Activated naive CD4-positive, alpha-beta T cell treated with anti-CD3 and anti-CD28 coated beads, Interleukin-2, amount 10 ng/mL, durations not matched to agents 7 days and 5 days (primary cell): ENCODE measurements around the gene ZNF2.
"Not testable (repeated sequence)": the region's sequence is repeated elsewhere in the genome, so short reads cannot be mapped to it uniquely, and the experiment has no call there.

Source experiments
- CTCF ChIA-PET: fragments of 350-600 bp; sonication (Branson Sonifier 250); formaldehyde crosslinking; loops from one replicate; lab custom pipeline; 2021; ENCODE audit warnings: antibody characterized with exemption; lab: Charles Lee
- DNase-seq: peaks from one replicate; pipeline ENCODE4 v3.0.0-alpha.2; 2020
- H3K27ac Mint-ChIP-seq: one replicate; pipeline ENCODE4 v1.8.0; 2021; ENCODE audit warnings: mild to moderate bottlenecking, moderate library complexity, mixed read lengths
- H3K27me3 Mint-ChIP-seq: one replicate; pipeline ENCODE4 v1.8.0; 2021; ENCODE audit warnings: mild to moderate bottlenecking, mixed read lengths
- H3K36me3 Mint-ChIP-seq: one replicate; pipeline ENCODE4 v1.8.0; 2021; ENCODE audit warnings: mixed read lengths
- H3K4me1 Mint-ChIP-seq: one replicate; pipeline ENCODE4 v1.8.0; 2021; ENCODE audit warnings: mixed read lengths
- H3K4me3 Mint-ChIP-seq: one replicate; pipeline ENCODE4 v1.8.0; 2021; ENCODE audit warnings: mild to moderate bottlenecking, moderate library complexity, mixed read lengths
- H3K9me3 Mint-ChIP-seq: one replicate; pipeline ENCODE4 v1.8.0; 2021; ENCODE audit warnings: mixed read lengths

Gene ZNF2

GRCh38 chr2:95171902-95172301 lies 6.3 kb downstream of the ZNF2 start:
- CTCF ChIA-PET: no interaction called here
- H3K4me1 Mint-ChIP-seq: peaks cover 6% of the 10 kb centered on the region
- H3K27ac Mint-ChIP-seq: no peak overlapping the region
- H3K36me3 Mint-ChIP-seq: peaks cover 8% of the 10 kb centered on the region
- H3K4me3 Mint-ChIP-seq: no peak overlapping the region
- no peak for DNase-seq
- H3K27me3 Mint-ChIP-seq: no peaks in the 10 kb centered on the region
- H3K9me3 Mint-ChIP-seq: peaks cover 9% of the 10 kb centered on the region

GRCh38 chr2:95174031-95174542 lies 8.5 kb downstream of the ZNF2 start:
- peaks cover 10% of the 10 kb centered on the region for H3K9me3 Mint-ChIP-seq
- CTCF ChIA-PET: no interaction called here

GRCh38 chr2:95179451-95179850 lies 13.8 kb downstream of the ZNF2 start:
- H3K27me3 Mint-ChIP-seq: no peaks in the 10 kb centered on the region
- H3K9me3 Mint-ChIP-seq: peaks cover 41% of the 10 kb centered on the region
- no peak overlapping the region for H3K4me3 Mint-ChIP-seq
- no peak for DNase-seq
- CTCF ChIA-PET: interaction anchor here (1.5 kb wide), 1 partner anchor 11 kb away, joined by 3 read pairs; no protein-coding TSS in a partner anchor
- peaks cover 67% of the 10 kb centered on the region for H3K36me3 Mint-ChIP-seq
- H3K27ac Mint-ChIP-seq: no peak overlapping the region
- H3K4me1 Mint-ChIP-seq: no peaks in the 10 kb centered on the region

More at GRCh38 chr2:95174031-95174542, 8.5 kb downstream of the ZNF2 start:
- H3K36me3 Mint-ChIP-seq: peaks cover 26% of the 10 kb centered on the region
- no peak overlapping the region for H3K27ac Mint-ChIP-seq
- H3K4me1 Mint-ChIP-seq: peaks cover 6% of the 10 kb centered on the region
- no peak for DNase-seq
- H3K4me3 Mint-ChIP-seq: no peak overlapping the region
- no peaks in the 10 kb centered on the region for H3K27me3 Mint-ChIP-seq

- no peak for DNase-seq
- CTCF ChIA-PET: no interaction called here
- H3K4me1 Mint-ChIP-seq: no peaks in the 10 kb centered on the region
- H3K27ac Mint-ChIP-seq: no peak overlapping the region
- no peak overlapping the region for H3K4me3 Mint-ChIP-seq
- H3K36me3 Mint-ChIP-seq: peaks cover 63% of the 10 kb centered on the region
- H3K27me3 Mint-ChIP-seq: no peaks in the 10 kb centered on the region
- peaks cover 48% of the 10 kb centered on the region for H3K9me3 Mint-ChIP-seq
Measured at GRCh38 chr2:95181774-95182173, 16.2 kb downstream of the ZNF2 start.

GRCh38 chr2:95185197-95185596 lies 19.6 kb downstream of the ZNF2 start:
- peaks cover 39% of the 10 kb centered on the region for H3K9me3 Mint-ChIP-seq
- DNase-seq: no peak
- H3K36me3 Mint-ChIP-seq: peaks cover 35% of the 10 kb centered on the region
- H3K27me3 Mint-ChIP-seq: peaks cover 4% of the 10 kb centered on the region
- H3K27ac Mint-ChIP-seq: no peak overlapping the region
- H3K4me3 Mint-ChIP-seq: no peak overlapping the region
- no peaks in the 10 kb centered on the region for H3K4me1 Mint-ChIP-seq
- CTCF ChIA-PET: no interaction called here

- H3K27me3 Mint-ChIP-seq: peaks cover 5% of the 10 kb centered on the region
- no peak overlapping the region for H3K27ac Mint-ChIP-seq
- peaks cover 36% of the 10 kb centered on the region for H3K9me3 Mint-ChIP-seq
- CTCF ChIA-PET: interaction anchor here (1.0 kb wide), 1 partner anchor 45 kb away, joined by 3 read pairs; no protein-coding TSS in a partner anchor
- no peak overlapping the region for H3K4me3 Mint-ChIP-seq
- DNase-seq: no peak
- H3K4me1 Mint-ChIP-seq: no peaks in the 10 kb centered on the region
- H3K36me3 Mint-ChIP-seq: peaks cover 29% of the 10 kb centered on the region
Measured at GRCh38 chr2:95185973-95186372, 20.4 kb downstream of the ZNF2 start.

- peaks cover 12% of the 10 kb centered on the region for H3K27me3 Mint-ChIP-seq
- H3K4me1 Mint-ChIP-seq, H3K27ac Mint-ChIP-seq, H3K36me3 Mint-ChIP-seq, H3K4me3 Mint-ChIP-seq, CTCF ChIA-PET, H3K9me3 Mint-ChIP-seq: not testable (repeated sequence)
- peak; percentile 57 for DNase-seq
Measured at GRCh38 chr2:95192956-95193355, 27.3 kb downstream of the ZNF2 start.

GRCh38 chr2:95203911-95204310 lies 38.3 kb downstream of the ZNF2 start:
- Mint-ChIP-seq H3K4me1 (peaks cover 19% of the 10 kb centered on the region), H3K9me3 (peaks cover 12% of the 10 kb centered on the region), H3K4me3 (no peak overlapping the region), H3K27ac (no peak overlapping the region), H3K27me3 (peaks cover 5% of the 10 kb centered on the region), H3K36me3 (peaks cover 5% of the 10 kb centered on the region)
- CTCF ChIA-PET: no interaction called here
- DNase-seq: no peak

- CTCF ChIA-PET: no interaction called here
- Mint-ChIP-seq H3K27me3 (no peaks in the 10 kb centered on the region), H3K4me1 (peaks cover 19% of the 10 kb centered on the region), H3K9me3 (peaks cover 17% of the 10 kb centered on the region), H3K27ac (no peak overlapping the region), H3K4me3 (no peak overlapping the region), H3K36me3 (peaks cover 10% of the 10 kb centered on the region)
- DNase-seq: no peak
Measured at GRCh38 chr2:95204396-95204795, 38.8 kb downstream of the ZNF2 start.

- CTCF ChIA-PET: interaction anchor here (1.5 kb wide), 2 partner anchors 130 to 182 kb away, joined by 3 to 4 read pairs; no protein-coding TSS in a partner anchor
Measured at GRCh38 chr2:95206096-95206495, 40.5 kb downstream of the ZNF2 start.

GRCh38 chr2:95207111-95207961 lies 41.7 kb downstream of the ZNF2 start, which contains the start of gene ZNF892:
ZNF892 (plus strand) TSS chr2:95207521; CDS start chr2:95207816, 295 bp downstream.
- Mint-ChIP-seq H3K36me3 (peaks cover 30% of the 10 kb centered on the region), H3K27me3 (no peaks in the 10 kb centered on the region), H3K4me3 (peak within 1 kb of the TSS; percentile 88), H3K27ac (peak within 1 kb of the TSS; percentile 64), H3K4me1 (peaks cover 19% of the 10 kb centered on the region), H3K9me3 (peaks cover 32% of the 10 kb centered on the region)
- CTCF ChIA-PET: no interaction called here
- peak; percentile 86 for DNase-seq

More at GRCh38 chr2:95206096-95206495, 40.5 kb downstream of the ZNF2 start:
- Mint-ChIP-seq H3K9me3 (peaks cover 24% of the 10 kb centered on the region), H3K27me3 (no peaks in the 10 kb centered on the region), H3K4me3 (peak overlapping the region; percentile 88), H3K27ac (no peak overlapping the region), H3K36me3 (peaks cover 20% of the 10 kb centered on the region), H3K4me1 (peaks cover 19% of the 10 kb centered on the region)
- DNase-seq: no peak

GRCh38 chr2:95208106-95208505 lies 42.5 kb downstream of the ZNF2 start:
- H3K4me3 Mint-ChIP-seq: peak overlapping the region; percentile 88
- no peaks in the 10 kb centered on the region for H3K27me3 Mint-ChIP-seq
- peaks cover 19% of the 10 kb centered on the region for H3K4me1 Mint-ChIP-seq
- peaks cover 36% of the 10 kb centered on the region for H3K36me3 Mint-ChIP-seq
- H3K9me3 Mint-ChIP-seq: peaks cover 38% of the 10 kb centered on the region
- CTCF ChIA-PET: no interaction called here
- H3K27ac Mint-ChIP-seq: no peak overlapping the region
- DNase-seq: no peak

- no peaks in the 10 kb centered on the region for H3K4me1 Mint-ChIP-seq
- no peak overlapping the region for H3K27ac Mint-ChIP-seq
- H3K4me3 Mint-ChIP-seq: no peak overlapping the region
- CTCF ChIA-PET: no interaction called here
- no peaks in the 10 kb centered on the region for H3K27me3 Mint-ChIP-seq
- peaks cover 85% of the 10 kb centered on the region for H3K9me3 Mint-ChIP-seq
- peaks cover 70% of the 10 kb centered on the region for H3K36me3 Mint-ChIP-seq
- DNase-seq: no peak
Measured at GRCh38 chr2:95215018-95215612, 49.5 kb downstream of the ZNF2 start.

GRCh38 chr2:95220449-95220848 lies 54.8 kb downstream of the ZNF2 start:
- no peaks in the 10 kb centered on the region for H3K4me1 Mint-ChIP-seq
- no peak overlapping the region for H3K27ac Mint-ChIP-seq
- peaks cover 74% of the 10 kb centered on the region for H3K9me3 Mint-ChIP-seq
- peaks cover 25% of the 10 kb centered on the region for H3K36me3 Mint-ChIP-seq
- H3K4me3 Mint-ChIP-seq: no peak overlapping the region
- H3K27me3 Mint-ChIP-seq: no peaks in the 10 kb centered on the region
- CTCF ChIA-PET: interaction anchor here (1.4 kb wide), 1 partner anchor 12 kb away, joined by 4 read pairs; no protein-coding TSS in a partner anchor
- DNase-seq: no peak
